Suppressor macrophage treated with lipopolysaccharide for 4 hours (primary cell): ENCODE data around the gene ZNF281.
A peak's percentile ranks its signal among the peaks of the same experiment; 100 is the strongest.
"Not testable (repeated sequence)": the region's sequence is repeated elsewhere in the genome, so short reads cannot be mapped to it uniquely, and the experiment has no call there.

ENCODE experiments used
- DNase-seq: peaks from one replicate; pipeline ENCODE4 v3.0.0-alpha.2; 2020

The ZNF281 gene

GRCh38 chr1:200409761-200410565 lies at the start of gene ZNF281:
Gene ZNF281 (minus strand): TSS chr1:200410036. CDS start chr1:200409705, 331 bp downstream.
- DNase-seq: peak; percentile 96

- DNase-seq: no peak
Measured at GRCh38 chr1:200458780-200459179, 48.9 kb upstream of the ZNF281 start.

GRCh38 chr1:200457810-200458209 lies 48.0 kb upstream of the ZNF281 start:
- DNase-seq: no peak

GRCh38 chr1:200454425-200454824 lies 44.6 kb upstream of the ZNF281 start:
- no peak for DNase-seq

GRCh38 chr1:200453553-200453905 lies 43.7 kb upstream of the ZNF281 start:
- DNase-seq: no peak

- no peak for DNase-seq
Measured at GRCh38 chr1:200452850-200453552, 43.2 kb upstream of the ZNF281 start.

GRCh38 chr1:200448034-200448762 lies 38.4 kb upstream of the ZNF281 start:
- peak; percentile 50 for DNase-seq

GRCh38 chr1:200445213-200445612 lies 35.4 kb upstream of the ZNF281 start:
- peak; percentile 33 for DNase-seq

GRCh38 chr1:200444478-200444877 lies 34.6 kb upstream of the ZNF281 start:
- no peak for DNase-seq

GRCh38 chr1:200443860-200444259 lies 34.0 kb upstream of the ZNF281 start:
- no peak for DNase-seq

- no peak for DNase-seq
Measured at GRCh38 chr1:200442537-200443156, 32.8 kb upstream of the ZNF281 start.

GRCh38 chr1:200442023-200442422 lies 32.2 kb upstream of the ZNF281 start:
- DNase-seq: no peak

- DNase-seq: no peak
Measured at GRCh38 chr1:200438911-200439310, 29.1 kb upstream of the ZNF281 start.

GRCh38 chr1:200438413-200438812 lies 28.6 kb upstream of the ZNF281 start:
- not testable (repeated sequence) for DNase-seq

GRCh38 chr1:200437556-200438203 lies 27.8 kb upstream of the ZNF281 start:
- peak; percentile 54 for DNase-seq

GRCh38 chr1:200437088-200437487 lies 27.3 kb upstream of the ZNF281 start:
- DNase-seq: no peak

GRCh38 chr1:200436436-200436835 lies 26.6 kb upstream of the ZNF281 start:
- DNase-seq: no peak

- DNase-seq: no peak
Measured at GRCh38 chr1:200435200-200435780, 25.5 kb upstream of the ZNF281 start.

- DNase-seq: no peak
Measured at GRCh38 chr1:200433586-200433985, 23.8 kb upstream of the ZNF281 start.

GRCh38 chr1:200432586-200432985 lies 22.8 kb upstream of the ZNF281 start:
- peak; percentile 28 for DNase-seq

GRCh38 chr1:200429221-200429751 lies 19.4 kb upstream of the ZNF281 start:
- DNase-seq: no peak
